ENCODE data around the gene GLTPD2. TPM values are rescaled to one million over a fixed set of nuclear protein-coding genes. Genes with fewer than 3 reads are reported as not detected.
A peak's percentile ranks its signal among the peaks of the same experiment; 100 is the strongest.

GLTPD2 gene
- total RNA-seq, 1 experiment from 2014 or later: 0.71 TPM

- Mint-ChIP-seq H3K36me3 (ENCODE audit: insufficient read depth, unreplicated experiment) (peaks cover 33% of the 10 kb centered on the region), H3K9me3 (ENCODE audit: low read depth, unreplicated experiment) (no peaks in the 10 kb centered on the region), H3K27me3 (ENCODE audit: unreplicated experiment) (no peaks in the 10 kb centered on the region), H3K27ac (ENCODE audit: unreplicated experiment) (peak overlapping the region; percentile 75), H3K4me1 (ENCODE audit: low read depth, unreplicated experiment) (peaks cover 16% of the 10 kb centered on the region), H3K4me3 (ENCODE audit: low read depth, unreplicated experiment) (peak overlapping the region; percentile 87)
- CTCF ChIA-PET: interaction anchor here (0.8 to 2.5 kb wide), 13 partner anchors 11 to 224 kb away, joined by 3 to 14 read pairs (median 6); partner anchors contain the start of genes ARRB2, C17orf107, MED11 and PLD2
- BruUV-seq (replicated peaks): no TSS peak
- intact Hi-C loops (cut with micrococcal nuclease; ENCODE audit: unreplicated experiment): no loop called here
- TF ChIP-seq CTCF (IDR thresholded peaks at IDR 0.05; ENCODE audit: unreplicated experiment): no peak
- no peak for DNase-seq
Measured at GRCh38 chr17:4790705-4791088, 1.9 kb downstream of the GLTPD2 start.

GRCh38 chr17:4795168-4795567 is 6.4 kb downstream of the GLTPD2 start:
- intact Hi-C loops (cut with micrococcal nuclease; ENCODE audit: unreplicated experiment): loop anchor here (5.0 kb wide), 1 partner anchor 83 kb away; the partner anchor contains the start of gene ARRB2
- no peak for TF ChIP-seq CTCF (IDR thresholded peaks at IDR 0.05; ENCODE audit: unreplicated experiment)
- H3K27ac Mint-ChIP-seq (ENCODE audit: unreplicated experiment): no peak overlapping the region
- no TSS peak for BruUV-seq (replicated peaks)
- no peaks in the 10 kb centered on the region for H3K4me1 Mint-ChIP-seq (ENCODE audit: low read depth, unreplicated experiment)
- peaks cover 20% of the 10 kb centered on the region for H3K36me3 Mint-ChIP-seq (ENCODE audit: insufficient read depth, unreplicated experiment)
- peak overlapping the region; percentile 87 for H3K4me3 Mint-ChIP-seq (ENCODE audit: low read depth, unreplicated experiment)
- CTCF ChIA-PET: no interaction called here
- no peak for DNase-seq
- no peaks in the 10 kb centered on the region for H3K9me3 Mint-ChIP-seq (ENCODE audit: low read depth, unreplicated experiment)
- no peaks in the 10 kb centered on the region for H3K27me3 Mint-ChIP-seq (ENCODE audit: unreplicated experiment)

- H3K4me1 Mint-ChIP-seq (ENCODE audit: low read depth, unreplicated experiment): no peaks in the 10 kb centered on the region
- intact Hi-C loops (cut with micrococcal nuclease; ENCODE audit: unreplicated experiment): loop anchor here (5.0 kb wide), 1 partner anchor 84 kb away; the partner anchor contains the start of gene ARRB2
- BruUV-seq (replicated peaks): no TSS peak
- H3K9me3 Mint-ChIP-seq (ENCODE audit: low read depth, unreplicated experiment): no peaks in the 10 kb centered on the region
- no peak for TF ChIP-seq CTCF (IDR thresholded peaks at IDR 0.05; ENCODE audit: unreplicated experiment)
- peaks cover 13% of the 10 kb centered on the region for H3K36me3 Mint-ChIP-seq (ENCODE audit: insufficient read depth, unreplicated experiment)
- H3K4me3 Mint-ChIP-seq (ENCODE audit: low read depth, unreplicated experiment): peak overlapping the region; percentile 87
- peak overlapping the region; percentile 75 for H3K27ac Mint-ChIP-seq (ENCODE audit: unreplicated experiment)
- CTCF ChIA-PET: interaction anchor here (1.0 to 1.1 kb wide), 3 partner anchors 11 to 87 kb away, joined by 3 read pairs; partner anchors contain the start of gene PLD2
- no peaks in the 10 kb centered on the region for H3K27me3 Mint-ChIP-seq (ENCODE audit: unreplicated experiment)
- peak; percentile 49 for DNase-seq
Measured at GRCh38 chr17:4796552-4796920, 7.8 kb downstream of the GLTPD2 start.

- CTCF ChIA-PET: interaction anchor here (0.7 kb wide), 1 partner anchor 21 kb away, joined by 3 read pairs; no protein-coding TSS in a partner anchor
- Mint-ChIP-seq H3K27me3 (ENCODE audit: unreplicated experiment) (no peaks in the 10 kb centered on the region), H3K36me3 (ENCODE audit: insufficient read depth, unreplicated experiment) (peaks cover 12% of the 10 kb centered on the region), H3K4me3 (ENCODE audit: low read depth, unreplicated experiment) (no peak overlapping the region), H3K9me3 (ENCODE audit: low read depth, unreplicated experiment) (no peaks in the 10 kb centered on the region), H3K4me1 (ENCODE audit: low read depth, unreplicated experiment) (no peaks in the 10 kb centered on the region), H3K27ac (ENCODE audit: unreplicated experiment) (no peak overlapping the region)
- DNase-seq: no peak
- TF ChIP-seq CTCF (IDR thresholded peaks at IDR 0.05; ENCODE audit: unreplicated experiment): no peak
- BruUV-seq (replicated peaks): no TSS peak
- intact Hi-C loops (cut with micrococcal nuclease; ENCODE audit: unreplicated experiment): no loop called here
Measured at GRCh38 chr17:4800462-4801196, 11.9 kb downstream of the GLTPD2 start.

All from Calu3 (cell line).